NCI-H82 treated with DMSO at 0.1 percent for 48 hours (cell line): ENCODE data around the gene SLC23A1.
A peak's percentile ranks its signal among the peaks of the same experiment; 100 is the strongest.
"Not testable (repeated sequence)": the region's sequence is repeated elsewhere in the genome, so short reads cannot be mapped to it uniquely, and the experiment has no call there.

ENCODE experiments used
- DNase-seq: peaks from one replicate; lab custom pipeline; 2025; ENCODE audit not compliant: unreplicated experiment; lab: John Stamatoyannopoulos, UW

SLC23A1 gene

GRCh38 chr5:139383275-139383992, at the start of gene SLC23A1:
SLC23A1 (minus strand) TSS chr5:139383297; CDS start chr5:139383253, 44 bp downstream.
- DNase-seq, result no peak

DNA sequence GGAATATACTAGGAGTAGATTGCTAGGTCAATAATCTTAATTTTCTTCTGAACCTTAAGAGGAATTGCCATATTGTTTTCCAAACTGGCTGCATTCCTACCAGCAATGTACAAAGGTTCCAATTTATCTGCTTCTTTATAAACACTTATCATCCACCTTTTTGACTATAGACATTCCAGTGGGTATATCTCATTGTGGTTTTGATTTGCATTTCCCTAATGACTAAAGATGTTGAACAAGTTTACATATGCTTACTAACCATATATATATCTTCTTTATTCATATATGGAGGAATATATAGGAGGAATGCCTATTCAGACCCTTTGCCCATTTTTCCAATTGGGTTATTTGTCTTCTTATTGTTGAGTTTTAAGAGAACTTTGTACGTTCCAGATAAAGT, 48.6 kb upstream of the SLC23A1 start:
- DNase-seq, result no peak

GRCh38 chr5:139430015-139430414, 46.9 kb upstream of the SLC23A1 start:
- DNase-seq, result no peak

- no peak for DNase-seq
Observed at GRCh38 chr5:139426203-139426885, 43.2 kb upstream of the SLC23A1 start.

- no peak for DNase-seq
Observed at GRCh38 chr5:139425497-139425896, 42.4 kb upstream of the SLC23A1 start.

DNA sequence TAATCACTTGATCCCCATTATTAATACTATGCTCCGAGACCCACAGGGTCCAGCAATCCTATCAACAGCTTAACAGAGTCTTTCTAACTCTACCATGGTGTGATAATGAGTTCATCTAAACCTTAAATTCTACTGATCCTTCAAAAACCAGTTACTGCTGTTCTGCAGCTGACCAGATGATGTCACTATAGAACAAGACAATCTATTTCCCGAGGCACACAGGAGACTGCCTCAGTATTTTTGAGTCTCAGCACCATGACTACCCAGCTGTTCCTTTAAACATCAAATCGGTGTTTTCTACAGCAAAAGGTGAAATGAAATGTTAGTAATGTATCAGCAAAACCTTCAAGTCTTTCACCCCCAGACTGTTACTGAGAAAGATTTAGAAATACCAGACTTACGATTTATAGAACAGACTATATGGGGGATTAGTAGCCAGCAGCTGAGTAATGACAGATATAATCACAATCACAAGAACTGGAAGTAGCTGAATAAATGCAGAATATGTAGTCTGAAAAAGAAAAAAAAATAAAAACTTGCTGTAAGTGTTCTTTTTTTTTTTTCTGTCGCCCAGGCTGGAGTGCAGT, 39.3 kb upstream of the SLC23A1 start:
- peak; percentile 35 for DNase-seq

- DNase-seq, result no peak
Observed at GRCh38 chr5:139419226-139420192, 36.4 kb upstream of the SLC23A1 start.

- no peak for DNase-seq
Observed at GRCh38 chr5:139418793-139419192, 35.7 kb upstream of the SLC23A1 start.

GRCh38 chr5:139417214-139417613, 34.1 kb upstream of the SLC23A1 start:
- DNase-seq, result no peak

DNA sequence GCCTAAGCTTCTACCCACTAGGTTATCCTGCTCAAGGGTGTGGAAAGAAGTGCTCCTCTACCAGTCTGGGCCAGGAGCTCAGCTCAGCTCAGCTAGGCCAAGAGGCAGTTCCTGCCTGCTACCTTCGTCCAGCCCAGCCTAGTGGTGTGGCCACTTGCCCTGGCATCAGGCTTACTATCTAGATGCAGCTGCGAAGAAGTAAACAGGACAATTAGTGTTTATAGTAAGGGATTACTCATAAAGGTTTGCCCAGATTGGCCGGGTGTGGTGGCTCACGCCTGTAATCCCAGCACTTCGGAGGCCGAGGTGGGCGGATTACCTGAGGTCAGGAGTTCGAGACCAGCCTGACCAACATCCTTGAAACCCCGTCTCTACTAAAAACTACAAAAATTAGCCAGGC, 33.6 kb upstream of the SLC23A1 start:
- no peak for DNase-seq

GRCh38 chr5:139415869-139416268, 32.8 kb upstream of the SLC23A1 start:
- no peak for DNase-seq

- no peak for DNase-seq
Observed at GRCh38 chr5:139415221-139415861, 32.2 kb upstream of the SLC23A1 start.

DNA sequence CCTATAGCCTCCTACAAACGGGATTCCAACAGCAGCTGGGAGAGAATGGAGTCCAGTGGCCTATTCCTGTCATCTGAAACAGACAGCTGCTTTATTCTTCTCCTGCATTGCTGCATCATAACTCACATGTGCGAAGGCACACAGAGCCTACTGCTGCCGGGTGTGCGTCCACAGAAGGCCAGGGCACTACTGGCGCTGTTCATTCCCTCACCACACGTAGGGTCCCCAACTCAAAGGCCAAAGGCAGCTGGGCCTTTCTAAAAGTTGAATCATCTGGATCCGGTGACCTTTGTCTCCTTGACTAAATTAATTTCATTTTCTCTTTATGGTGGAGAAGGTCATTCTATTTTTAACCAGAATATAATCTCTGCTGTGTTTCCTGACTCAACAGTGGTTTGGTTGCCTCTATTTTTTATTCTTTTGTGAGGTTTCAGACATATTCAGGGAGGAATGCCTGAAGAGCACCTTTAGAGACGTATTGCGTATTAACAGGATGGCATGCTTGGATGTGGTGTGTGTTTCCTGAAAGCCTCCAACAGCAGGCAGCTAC, 31.6 kb upstream of the SLC23A1 start:
- no peak for DNase-seq

GRCh38 chr5:139413963-139414362, 30.9 kb upstream of the SLC23A1 start:
- DNase-seq, result no peak

GRCh38 chr5:139413153-139413552, 30.1 kb upstream of the SLC23A1 start:
- DNase-seq, result no peak

DNA sequence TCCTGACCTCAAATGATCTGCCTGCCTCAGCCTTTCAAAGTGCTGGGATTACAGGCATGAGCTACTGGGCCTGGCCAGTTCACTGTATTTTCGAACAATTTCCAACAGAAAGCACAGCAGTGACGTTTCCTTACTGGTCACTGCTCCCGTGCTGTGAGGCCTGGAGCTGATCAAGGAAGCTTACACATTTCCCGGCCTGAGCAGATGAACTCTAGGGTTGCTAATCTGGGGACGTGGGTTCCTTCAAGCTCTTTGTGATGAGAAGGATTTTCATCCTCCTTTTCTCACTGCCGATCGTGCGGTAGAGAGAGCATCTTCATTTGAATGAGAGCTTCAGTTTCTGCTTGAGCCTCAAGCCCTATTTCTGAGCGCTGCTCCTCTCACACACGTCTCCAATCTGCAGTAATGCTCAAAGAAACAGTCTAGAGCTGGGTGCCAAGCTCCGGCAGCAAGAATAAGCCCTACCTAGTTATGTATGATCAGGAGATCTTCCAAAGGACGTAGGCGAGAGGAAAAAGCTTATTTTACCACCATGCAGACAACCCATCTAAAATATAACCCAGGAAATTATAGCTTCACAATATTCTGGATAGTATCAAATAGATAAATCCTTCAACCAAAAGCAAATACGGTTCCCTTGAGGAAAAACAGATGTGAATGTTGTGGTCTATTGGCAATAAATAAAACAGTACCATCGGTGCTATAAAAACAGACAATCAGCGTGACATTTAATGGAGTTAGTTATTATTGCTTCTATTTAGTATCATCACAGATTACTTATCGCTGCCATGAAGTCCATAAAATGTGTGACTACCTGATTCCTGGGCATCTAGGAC, 28.1 kb upstream of the SLC23A1 start:
- DNase-seq, result no peak

DNA sequence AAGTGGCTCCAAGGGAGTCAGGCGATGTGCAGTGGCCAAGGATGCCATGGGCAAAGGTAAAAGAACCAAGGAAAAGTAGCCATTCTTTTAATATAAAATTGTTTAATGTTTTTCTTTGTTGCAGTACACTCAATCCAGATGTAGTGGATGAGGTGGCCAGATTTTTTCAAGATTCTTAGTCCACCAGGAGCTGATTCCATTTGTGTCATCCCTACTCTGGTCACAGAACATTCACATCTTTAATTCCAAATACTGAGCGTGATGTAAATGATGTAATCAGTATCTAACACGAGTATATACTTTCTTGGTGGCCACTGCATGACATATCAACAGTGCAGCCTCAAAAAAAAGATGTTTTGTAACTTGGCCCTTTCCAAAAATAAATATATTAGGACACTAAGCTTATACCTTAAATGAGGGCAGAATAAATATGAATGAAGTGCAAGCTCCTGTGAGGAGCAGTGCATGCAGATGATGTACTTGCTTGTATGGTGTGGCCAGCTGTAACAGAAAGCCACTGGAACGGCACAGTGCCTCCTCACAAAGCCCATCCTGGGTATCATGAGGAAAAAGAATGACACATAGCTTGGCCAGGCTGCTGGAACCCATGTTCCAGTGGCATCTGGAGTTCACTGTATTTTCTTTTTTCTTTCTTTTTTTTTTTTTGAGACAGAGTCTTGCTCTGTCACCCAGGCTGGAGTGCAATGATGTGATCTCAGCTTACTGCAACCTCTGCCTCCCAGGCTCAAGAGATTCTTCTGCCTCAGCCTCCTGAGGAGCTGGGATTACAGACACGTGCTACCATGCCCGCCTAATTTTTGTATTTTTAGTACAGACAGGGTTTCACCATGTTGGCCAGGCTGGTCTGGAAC, 27.3 kb upstream of the SLC23A1 start:
- no peak for DNase-seq

GRCh38 chr5:139409116-139409515, 26.0 kb upstream of the SLC23A1 start:
- DNase-seq, result not testable (repeated sequence)
